Mesothelial cell of epicardium (in vitro differentiated cells): ENCODE measurements around the gene LRP3. TPM values are rescaled to one million over a fixed set of nuclear protein-coding genes. Genes with fewer than 3 reads are reported as not detected.
"Not testable (repeated sequence)": the region's sequence is repeated elsewhere in the genome, so short reads cannot be mapped to it uniquely, and the experiment has no call there.

Experiments used
- DNase-seq, 2 experiments: peaks; one replicate each; pipeline ENCODE4 v3.0.0; 2021; ENCODE audit warnings: low spot score in 2 of 2; ENCODE audit not compliant: unreplicated experiment in 2 of 2
- H3K27ac Mint-ChIP-seq: 2 replicates; pipeline ENCODE4 v1.8.0; 2021; ENCODE audit warnings: mixed read lengths
- H3K27me3 Mint-ChIP-seq: 2 replicates; pipeline ENCODE4 v1.8.0; 2021; ENCODE audit warnings: low read depth, mixed read lengths
- H3K36me3 Mint-ChIP-seq: 2 replicates; pipeline ENCODE4 v1.8.0; 2021; ENCODE audit warnings: mixed read lengths
- H3K4me1 Mint-ChIP-seq: 2 replicates; pipeline ENCODE4 v1.8.0; 2021; ENCODE audit warnings: mixed read lengths
- H3K4me3 Mint-ChIP-seq: 2 replicates; pipeline ENCODE4 v1.8.0; 2021; ENCODE audit warnings: mild to moderate bottlenecking, moderate library complexity, mixed read lengths
- H3K9me3 Mint-ChIP-seq: 2 replicates; pipeline ENCODE4 v1.8.0; 2021; ENCODE audit warnings: mixed read lengths
- total RNA-seq: library from RNA; stranded (reverse); gene quantifications from 3 replicates; pipeline ENCODE4 v1.2.1, GENCODE V29; 2021
- TF ChIP-seq, protein P1 (sequence below): fragments of 200-600 bp; sonication (generic); IDR thresholded peaks from one replicate; pipeline ENCODE4 v1.5.0; 2021; ENCODE audit warnings: antibody characterized with exemption; ENCODE audit not compliant: unreplicated experiment

LRP3 gene
- total RNA-seq, 1 donor from 2014 or later, result 34.1 TPM

- no peaks in the 10 kb centered on the region for H3K4me1 Mint-ChIP-seq
- no peak overlapping the region for H3K27ac Mint-ChIP-seq
- no peak for DNase-seq
- no peaks in the 10 kb centered on the region for H3K9me3 Mint-ChIP-seq
- H3K4me3 Mint-ChIP-seq, result no peak overlapping the region
- H3K27me3 Mint-ChIP-seq, result no peaks in the 10 kb centered on the region
- TF ChIP-seq, protein P1, sequence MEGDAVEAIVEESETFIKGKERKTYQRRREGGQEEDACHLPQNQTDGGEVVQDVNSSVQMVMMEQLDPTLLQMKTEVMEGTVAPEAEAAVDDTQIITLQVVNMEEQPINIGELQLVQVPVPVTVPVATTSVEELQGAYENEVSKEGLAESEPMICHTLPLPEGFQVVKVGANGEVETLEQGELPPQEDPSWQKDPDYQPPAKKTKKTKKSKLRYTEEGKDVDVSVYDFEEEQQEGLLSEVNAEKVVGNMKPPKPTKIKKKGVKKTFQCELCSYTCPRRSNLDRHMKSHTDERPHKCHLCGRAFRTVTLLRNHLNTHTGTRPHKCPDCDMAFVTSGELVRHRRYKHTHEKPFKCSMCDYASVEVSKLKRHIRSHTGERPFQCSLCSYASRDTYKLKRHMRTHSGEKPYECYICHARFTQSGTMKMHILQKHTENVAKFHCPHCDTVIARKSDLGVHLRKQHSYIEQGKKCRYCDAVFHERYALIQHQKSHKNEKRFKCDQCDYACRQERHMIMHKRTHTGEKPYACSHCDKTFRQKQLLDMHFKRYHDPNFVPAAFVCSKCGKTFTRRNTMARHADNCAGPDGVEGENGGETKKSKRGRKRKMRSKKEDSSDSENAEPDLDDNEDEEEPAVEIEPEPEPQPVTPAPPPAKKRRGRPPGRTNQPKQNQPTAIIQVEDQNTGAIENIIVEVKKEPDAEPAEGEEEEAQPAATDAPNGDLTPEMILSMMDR, result no peak
- H3K36me3 Mint-ChIP-seq, result peaks cover 3% of the 10 kb centered on the region
Observed at GRCh38 chr19:33206261-33207039, 12.3 kb downstream of the LRP3 start.

DNA sequence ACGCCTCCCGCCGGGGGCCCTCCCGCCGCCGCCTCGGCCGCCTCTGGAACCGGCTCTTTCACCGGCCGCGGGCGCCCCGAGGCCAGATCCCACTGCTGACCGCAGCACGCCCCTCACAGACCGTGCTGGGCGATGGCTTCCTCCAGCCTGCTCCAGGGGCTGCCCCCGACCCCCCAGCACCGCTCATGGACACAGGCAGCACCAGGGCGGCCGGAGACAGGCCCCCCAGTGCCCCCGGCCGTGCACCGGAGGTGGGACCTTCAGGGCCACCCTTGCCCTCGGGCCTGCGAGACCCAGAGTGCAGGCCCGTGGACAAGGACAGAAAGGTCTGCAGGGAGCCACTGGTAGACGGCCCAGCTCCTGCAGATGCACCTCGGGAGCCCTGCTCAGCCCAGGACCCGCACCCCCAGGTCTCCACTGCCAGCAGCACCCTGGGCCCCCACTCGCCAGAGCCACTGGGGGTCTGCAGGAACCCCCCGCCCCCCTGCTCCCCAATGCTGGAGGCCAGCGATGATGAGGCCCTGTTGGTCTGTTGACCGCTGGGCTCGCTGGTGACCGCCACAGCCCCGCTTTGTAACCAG is 13.0 kb downstream of the LRP3 start:
- H3K27me3 Mint-ChIP-seq, result no peaks in the 10 kb centered on the region
- peaks cover 3% of the 10 kb centered on the region for H3K36me3 Mint-ChIP-seq
- H3K27ac Mint-ChIP-seq, result no peak overlapping the region
- TF ChIP-seq, protein P1, result no peak
- DNase-seq, result no peak
- no peaks in the 10 kb centered on the region for H3K9me3 Mint-ChIP-seq
- no peak overlapping the region for H3K4me3 Mint-ChIP-seq
- H3K4me1 Mint-ChIP-seq, result no peaks in the 10 kb centered on the region

- H3K4me1 Mint-ChIP-seq, result no peaks in the 10 kb centered on the region
- no peak for DNase-seq
- no peak overlapping the region for H3K27ac Mint-ChIP-seq
- no peaks in the 10 kb centered on the region for H3K27me3 Mint-ChIP-seq
- H3K9me3 Mint-ChIP-seq, result no peaks in the 10 kb centered on the region
- H3K4me3 Mint-ChIP-seq, result no peak overlapping the region
- TF ChIP-seq, protein P1, result no peak
- peaks cover 3% of the 10 kb centered on the region for H3K36me3 Mint-ChIP-seq
Observed at GRCh38 chr19:33207903-33208302, 13.8 kb downstream of the LRP3 start.

DNA sequence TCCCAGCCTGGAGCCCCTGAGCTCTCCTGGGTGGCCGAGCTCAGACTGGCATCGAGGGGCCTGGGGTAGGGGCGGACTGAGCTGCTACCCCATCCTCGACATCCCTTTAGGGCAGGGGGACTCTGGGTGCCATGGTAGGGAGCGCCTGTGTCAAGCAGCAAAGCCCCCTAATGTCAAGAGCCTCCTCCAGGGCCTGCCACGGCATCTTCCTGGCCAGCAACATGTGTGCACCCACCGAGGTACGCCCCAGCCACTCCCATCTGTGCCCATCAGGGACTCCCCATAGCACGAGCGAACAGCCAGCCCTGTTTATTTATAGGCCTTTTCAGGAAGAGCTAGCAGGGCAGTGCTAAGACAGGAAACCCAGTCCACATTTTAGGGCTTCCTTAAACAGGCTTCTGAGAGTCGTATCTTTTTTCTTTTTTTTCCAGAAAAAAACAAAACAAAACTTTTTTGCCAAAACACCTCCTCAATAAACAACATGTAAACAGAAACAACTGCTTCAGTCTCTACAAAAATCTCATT is 14.3 kb downstream of the LRP3 start:
- Mint-ChIP-seq H3K27me3 (no peaks in the 10 kb centered on the region), H3K36me3 (no peaks in the 10 kb centered on the region), H3K9me3 (no peaks in the 10 kb centered on the region), H3K4me3 (no peak overlapping the region), H3K27ac (no peak overlapping the region), H3K4me1 (no peaks in the 10 kb centered on the region)
- DNase-seq, result no peak
- TF ChIP-seq, protein P1, result no peak

DNA sequence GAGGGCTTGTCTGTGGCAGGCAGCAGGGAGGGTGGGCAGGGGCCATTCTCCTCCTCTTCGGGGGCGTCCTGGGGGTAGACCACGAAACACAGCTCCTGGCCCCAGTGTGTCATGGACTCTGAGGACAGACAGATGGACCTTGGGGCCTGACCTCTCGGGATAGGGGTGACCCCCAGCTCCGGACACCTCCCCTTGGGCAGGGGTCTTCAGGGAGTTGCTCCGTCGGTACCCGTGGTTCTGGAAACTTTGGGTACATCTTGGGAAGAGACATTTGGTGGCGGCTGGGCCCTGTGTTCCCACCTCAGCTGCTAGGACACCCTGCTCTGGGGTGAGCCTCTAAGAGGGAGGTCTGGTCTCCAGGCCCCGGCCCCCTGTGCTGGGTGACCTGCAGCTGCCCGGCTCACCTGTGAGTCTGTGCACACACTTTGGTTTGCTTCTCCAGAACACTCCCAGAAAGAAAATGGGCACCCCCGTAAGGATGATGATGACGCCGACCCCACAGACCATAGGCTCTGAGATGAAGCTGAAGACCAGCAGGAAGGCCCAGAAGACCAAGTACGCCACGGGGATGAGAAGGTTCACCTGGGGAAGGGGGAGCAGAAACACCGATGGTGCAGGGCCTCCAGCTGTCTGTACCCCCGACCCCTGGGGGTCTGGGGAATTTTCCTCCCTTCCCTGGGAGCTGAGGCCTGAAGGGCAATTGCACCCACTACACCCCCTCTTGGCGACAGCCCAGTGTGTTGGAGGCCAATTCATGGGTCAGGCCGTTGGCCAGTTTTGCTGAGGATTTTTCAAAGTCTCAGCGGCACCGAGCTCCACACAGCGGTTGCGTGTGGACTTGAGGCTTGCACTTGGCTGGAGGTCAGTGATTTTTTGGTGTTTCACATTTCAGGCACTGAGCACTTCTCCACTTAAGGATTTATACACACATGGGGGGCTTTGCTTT is 15.0 kb downstream of the LRP3 start:
- TF ChIP-seq, protein P1, result no peak
- H3K27ac Mint-ChIP-seq, result no peak overlapping the region
- no peak overlapping the region for H3K4me3 Mint-ChIP-seq
- no peak for DNase-seq
- no peaks in the 10 kb centered on the region for H3K27me3 Mint-ChIP-seq
- H3K36me3 Mint-ChIP-seq, result no peaks in the 10 kb centered on the region
- H3K4me1 Mint-ChIP-seq, result no peaks in the 10 kb centered on the region
- no peaks in the 10 kb centered on the region for H3K9me3 Mint-ChIP-seq

DNA sequence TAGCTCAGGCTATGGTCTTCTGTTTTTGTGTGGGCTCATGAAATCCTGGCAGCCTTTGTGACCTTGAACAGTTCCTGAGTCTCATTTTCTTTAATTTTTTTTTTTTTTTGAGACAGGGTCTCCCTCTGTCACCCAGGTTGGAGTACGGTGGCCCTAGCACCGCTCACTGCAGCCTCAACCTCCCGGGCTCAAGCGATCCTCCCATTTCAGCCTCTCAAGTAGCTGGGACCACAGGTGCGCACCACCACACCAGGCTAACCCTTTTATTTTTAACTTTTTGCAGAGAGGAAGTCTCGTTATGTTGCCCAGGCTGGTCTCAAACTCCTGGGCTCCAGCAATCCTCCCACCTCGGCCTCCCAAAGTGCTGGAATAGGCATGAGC is 15.7 kb downstream of the LRP3 start:
- H3K27ac Mint-ChIP-seq, H3K27me3 Mint-ChIP-seq, H3K9me3 Mint-ChIP-seq, H3K4me3 Mint-ChIP-seq, H3K36me3 Mint-ChIP-seq, DNase-seq, H3K4me1 Mint-ChIP-seq: not testable (repeated sequence)
